Measurements from ENCODE around the gene DENR.

DNA sequence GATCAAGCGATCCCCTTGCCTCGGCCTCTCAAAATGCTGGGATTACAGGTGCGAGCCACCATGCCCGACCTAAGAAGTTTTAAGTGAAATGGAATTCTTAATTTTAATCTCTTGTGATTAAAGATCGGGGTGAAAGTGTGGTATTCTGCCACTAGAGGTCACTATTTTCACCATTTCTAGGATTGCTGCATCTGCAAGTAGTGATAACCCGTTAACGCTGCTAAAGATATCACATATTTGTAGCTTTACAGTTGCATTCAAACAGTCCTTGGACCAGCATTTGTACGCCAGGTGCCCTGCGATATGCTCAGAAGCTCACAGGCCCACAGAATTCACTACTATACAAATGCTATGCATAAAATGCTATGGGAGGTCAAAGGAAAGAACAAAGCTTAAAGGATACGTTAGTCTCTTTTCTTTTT, 41.1 kb downstream of the DENR start:
- TF ChIP-seq CTCF (IDR thresholded peaks at IDR 0.05) (peak; percentile 27 to 69 (median 42)), POLR2A (IDR thresholded peaks at IDR 0.05) (no peak)

Measured in sigmoid colon (tissue), 3 donors.